Measurements from ENCODE around the gene PNPLA7.

Gene PNPLA7

GRCh38 chr9:137449931-137450538, 100.2 kb downstream of the PNPLA7 start:
- DNase-seq (ENCODE audit: low spot score): no peak

- DNase-seq (ENCODE audit: low spot score): no peak
Observed at GRCh38 chr9:137449081-137449844, 100.9 kb downstream of the PNPLA7 start.

DNA sequence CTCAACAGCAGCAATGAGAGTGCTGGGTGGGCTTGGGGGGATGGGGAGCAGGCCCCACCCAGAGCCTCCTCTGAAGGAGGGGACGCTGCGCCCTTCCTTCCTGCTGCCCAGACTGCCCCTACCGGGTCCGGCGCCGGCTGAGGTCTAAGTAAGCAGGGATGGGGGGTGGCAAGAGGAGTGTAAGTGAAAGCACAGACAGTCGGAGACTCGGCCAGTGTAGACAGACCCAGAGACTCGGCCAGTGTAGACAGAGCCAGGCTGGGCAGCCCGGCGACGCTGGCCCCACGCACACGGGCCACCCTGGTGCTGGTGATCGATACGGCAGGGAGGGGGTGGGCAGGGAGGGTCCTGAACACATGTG, 101.6 kb downstream of the PNPLA7 start:
- DNase-seq (ENCODE audit: low spot score): no peak

GRCh38 chr9:137447722-137448601, 102.2 kb downstream of the PNPLA7 start:
- DNase-seq (ENCODE audit: low spot score): no peak

DNA sequence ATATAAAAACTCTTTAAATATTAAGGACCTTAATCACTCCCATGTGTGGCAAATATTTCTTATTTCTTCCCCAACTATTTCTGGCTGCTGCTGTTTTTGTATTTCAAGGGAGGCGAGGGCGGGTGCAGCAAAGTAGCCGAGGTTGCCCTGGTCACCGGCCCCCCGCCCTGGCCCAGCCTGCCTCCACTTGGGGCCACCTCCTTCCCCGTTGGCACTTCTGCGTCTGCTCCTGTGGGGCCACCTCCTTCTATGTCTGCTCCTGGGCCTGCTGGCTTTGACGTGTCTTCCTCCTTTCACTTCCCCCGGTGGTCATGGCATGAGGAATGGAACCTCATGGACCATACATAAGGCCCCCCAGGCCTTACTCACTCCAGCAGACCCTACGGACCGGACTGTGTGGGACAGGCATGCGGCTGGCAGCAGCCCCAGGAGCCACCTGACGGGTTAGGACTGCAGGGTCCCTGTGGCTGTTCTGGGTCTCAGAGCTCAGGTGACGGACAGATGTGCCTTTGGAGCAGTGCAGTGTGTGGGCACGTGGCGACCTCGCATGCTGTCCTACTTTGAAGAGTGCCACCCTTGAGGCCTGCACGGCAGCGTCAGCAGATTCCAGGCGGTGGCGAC, 103.2 kb downstream of the PNPLA7 start:
- DNase-seq (ENCODE audit: low spot score): no peak

DNA sequence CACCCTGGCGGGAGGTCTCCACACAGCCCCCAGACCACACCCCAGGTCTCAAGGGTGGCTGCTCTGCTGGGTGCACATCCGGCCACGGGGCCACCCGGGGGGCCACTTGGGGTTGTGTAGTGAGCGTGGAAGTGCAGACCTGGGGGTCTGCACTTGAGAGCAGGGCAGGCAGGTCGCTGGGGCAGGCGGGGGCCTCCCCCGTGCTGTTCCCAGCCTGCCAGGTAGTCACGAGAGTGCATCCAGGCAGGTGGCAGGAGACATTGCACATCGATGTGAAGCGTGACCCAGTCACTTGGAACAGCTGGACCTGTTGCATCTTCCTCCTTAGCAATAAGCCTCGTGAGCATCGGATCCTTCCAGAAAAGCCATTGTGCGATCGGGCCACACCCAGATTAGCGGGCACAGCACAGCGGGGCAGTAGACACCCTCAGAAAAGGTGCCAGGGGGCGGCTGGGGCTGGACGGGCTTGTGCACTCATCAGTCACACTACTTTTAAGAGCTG, 104.2 kb downstream of the PNPLA7 start:
- no peak for DNase-seq (ENCODE audit: low spot score)

DNA sequence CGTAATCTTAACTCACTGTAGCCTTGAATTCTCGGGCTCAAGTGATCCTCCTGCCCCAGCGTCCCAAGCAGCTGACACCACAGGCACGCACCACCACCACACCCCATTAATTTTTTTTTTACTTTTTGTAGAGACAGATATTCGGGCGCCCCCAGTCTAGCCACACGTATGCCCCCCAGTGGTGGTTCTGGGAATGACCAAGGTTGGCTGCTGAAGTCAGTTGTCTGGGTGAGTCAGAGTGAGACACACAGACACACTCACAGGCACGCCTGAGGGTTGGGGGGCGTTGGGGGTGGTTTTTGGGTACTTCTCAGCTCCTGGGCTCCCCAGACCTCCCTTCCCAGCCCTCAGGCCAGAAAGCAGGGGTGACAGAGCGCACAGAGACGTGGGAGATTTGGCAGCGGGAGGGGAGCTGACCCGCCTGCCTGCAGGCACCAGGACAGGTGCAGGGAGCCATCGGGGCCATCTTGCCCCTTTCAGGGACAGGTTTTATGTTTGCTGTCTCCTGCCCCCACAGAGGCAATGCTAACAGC, 104.9 kb downstream of the PNPLA7 start:
- peak; percentile 76 for DNase-seq (ENCODE audit: low spot score)

DNA sequence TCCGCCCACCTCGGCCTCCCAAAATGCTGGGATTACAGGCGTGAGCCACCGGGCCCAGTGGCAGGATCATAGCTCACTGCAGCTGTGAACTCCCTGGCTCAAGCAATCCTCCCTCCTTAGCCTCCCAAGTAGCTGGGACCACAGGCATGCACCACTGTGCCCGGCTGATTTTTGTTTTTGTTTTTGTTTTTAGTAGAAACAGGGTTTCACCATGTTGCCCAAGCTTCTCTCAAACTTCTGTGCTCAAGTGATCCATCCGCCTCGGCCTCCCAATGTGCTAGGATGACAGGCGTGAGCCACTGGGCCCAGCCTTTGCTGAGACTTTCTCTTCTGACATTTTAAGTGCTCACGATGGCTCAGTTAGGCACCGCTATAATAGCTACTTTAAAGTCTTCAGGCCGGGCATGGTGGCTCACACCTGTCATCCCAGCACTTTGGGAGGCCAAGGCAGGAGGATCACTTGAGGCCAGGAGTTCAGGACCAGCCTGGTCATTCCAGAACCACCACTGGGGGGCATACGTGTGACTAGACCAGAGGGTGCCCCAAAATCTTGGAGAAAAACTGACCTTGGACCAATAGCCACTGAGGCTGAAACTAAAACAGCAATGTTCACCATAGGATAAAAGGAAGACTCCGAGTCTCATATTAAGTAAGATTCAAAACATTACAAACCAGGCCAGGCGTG, 106.0 kb downstream of the PNPLA7 start:
- no peak for DNase-seq (ENCODE audit: low spot score)

DNA sequence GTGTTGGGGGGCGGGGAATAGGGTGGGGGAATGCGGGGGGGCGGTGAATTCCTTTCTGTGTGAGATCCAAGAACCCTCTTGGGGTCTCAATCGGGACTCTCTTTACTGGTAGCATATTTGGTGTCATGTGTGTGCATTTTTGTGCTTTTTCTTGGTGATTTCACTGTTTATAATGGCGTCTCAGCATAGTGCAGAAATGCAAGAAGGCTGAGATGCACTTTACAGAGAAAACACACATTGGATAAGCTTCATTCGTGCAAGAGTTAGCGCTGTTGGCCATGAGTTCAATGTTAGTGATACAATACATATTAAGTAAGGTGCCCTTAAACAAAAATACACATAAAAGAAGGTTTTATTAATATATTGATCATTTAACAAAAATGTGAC, 108.3 kb downstream of the PNPLA7 start:
- DNase-seq (ENCODE audit: low spot score): no peak

GRCh38 chr9:137441289-137441934, 108.8 kb downstream of the PNPLA7 start, which contains the start of gene ENTPD8:
Gene ENTPD8, minus strand, starts transcription at chr9:137441357. Its CDS starts 3,072 bp downstream, at chr9:137438285.
- DNase-seq (ENCODE audit: low spot score): no peak

DNA sequence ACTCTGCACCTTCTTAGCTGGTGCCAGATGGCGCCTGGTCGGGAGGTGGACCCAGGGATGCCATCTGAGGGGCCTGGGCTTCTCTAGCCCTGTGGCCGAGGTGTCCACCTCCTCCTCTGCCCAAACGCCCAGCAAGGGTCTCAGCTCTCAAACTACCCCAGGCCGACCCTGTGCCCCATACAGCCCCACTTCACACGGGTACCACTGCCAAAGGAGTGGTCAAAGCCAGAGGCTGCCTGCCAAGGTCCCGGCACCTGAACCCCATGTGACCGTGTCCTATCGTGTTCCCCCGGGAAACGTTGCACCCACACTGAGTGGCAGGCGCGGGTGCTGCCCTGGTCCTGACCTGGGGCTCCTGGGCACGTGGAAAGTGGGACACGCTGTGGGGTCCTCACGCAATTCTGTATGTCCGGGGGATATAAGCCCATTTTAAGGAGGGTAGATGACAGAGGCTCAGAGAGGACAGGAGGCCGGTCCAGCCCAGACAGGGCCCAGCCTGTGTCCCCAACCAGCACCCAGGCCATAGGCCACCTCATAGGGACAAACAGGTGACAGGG, 111.0 kb downstream of the PNPLA7 start:
- DNase-seq (ENCODE audit: low spot score): no peak

DNA sequence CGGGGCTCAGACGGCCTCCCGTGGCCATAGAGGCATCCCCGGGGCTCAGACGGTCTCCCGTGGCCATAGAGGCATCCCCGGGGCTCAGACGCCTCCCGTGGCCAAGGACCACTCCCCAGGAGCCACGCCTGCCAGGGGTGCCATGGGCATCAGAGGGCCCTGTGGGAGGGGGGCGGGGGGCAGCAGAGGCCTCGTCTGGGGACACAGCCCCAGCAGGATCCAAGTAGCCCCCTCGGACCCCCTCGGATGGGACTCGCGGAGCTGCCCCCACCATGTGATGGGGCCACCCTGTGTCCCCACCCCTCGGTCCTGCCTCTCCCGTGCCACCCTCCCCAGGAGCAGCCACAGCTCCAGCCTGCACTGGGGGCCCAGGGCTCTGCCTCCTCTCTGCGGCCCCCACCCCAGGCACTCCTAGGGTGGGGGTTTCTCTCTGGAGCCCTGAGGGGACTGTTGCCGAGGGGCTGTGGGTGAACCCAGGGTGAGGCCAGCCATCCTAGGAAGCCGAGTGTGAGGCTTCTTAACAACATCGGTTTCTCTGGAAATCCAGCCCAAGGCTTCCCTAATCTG, 111.5 kb downstream of the PNPLA7 start:
- DNase-seq (ENCODE audit: low spot score): no peak

DNA sequence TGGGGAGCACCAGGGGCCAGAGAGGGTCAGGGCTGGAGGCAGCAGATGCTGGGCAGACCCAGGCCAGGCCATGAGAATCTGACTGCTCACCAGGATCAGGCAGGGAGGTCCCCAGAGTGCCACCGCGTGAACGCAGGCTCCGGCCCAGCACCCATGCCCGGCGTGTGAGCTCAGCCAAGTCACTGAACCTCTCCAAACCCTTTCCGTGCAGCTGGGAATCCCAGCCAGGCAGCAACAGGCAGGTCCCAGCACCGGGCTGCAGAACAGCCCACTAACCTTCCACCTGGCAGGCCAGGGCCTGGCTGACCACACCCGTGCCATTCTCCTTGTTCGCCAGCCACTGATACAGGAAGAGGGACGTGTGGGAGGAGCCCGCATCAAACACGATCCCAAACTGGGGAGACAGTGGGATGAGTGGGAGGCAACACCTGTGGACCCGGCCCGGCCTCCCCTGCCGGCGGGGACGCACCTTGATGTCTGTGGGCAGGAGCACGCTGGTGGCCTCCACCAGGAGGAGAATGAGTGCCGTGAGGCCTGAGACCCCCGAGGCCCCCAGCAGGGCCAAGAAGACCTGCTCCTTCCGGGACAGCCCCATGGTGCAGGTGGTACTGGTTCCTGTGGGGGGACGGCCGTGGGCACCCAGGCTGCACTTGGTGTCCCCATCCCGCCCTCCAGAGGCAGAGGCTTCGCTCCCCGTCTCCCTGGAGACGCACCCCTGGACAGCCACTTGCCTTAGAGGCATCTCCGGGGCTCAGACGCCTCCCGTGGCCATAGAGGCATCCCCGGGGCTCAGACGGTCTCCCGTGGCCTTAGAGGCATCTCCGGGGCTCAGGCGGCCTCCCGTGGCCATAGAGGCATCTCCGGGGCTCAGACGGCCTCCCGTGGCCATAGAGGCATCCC, 112.3 kb downstream of the PNPLA7 start:
- DNase-seq (ENCODE audit: low spot score): no peak

- no peak for DNase-seq (ENCODE audit: low spot score)
Observed at GRCh38 chr9:137436761-137437600, 113.2 kb downstream of the PNPLA7 start.

DNA sequence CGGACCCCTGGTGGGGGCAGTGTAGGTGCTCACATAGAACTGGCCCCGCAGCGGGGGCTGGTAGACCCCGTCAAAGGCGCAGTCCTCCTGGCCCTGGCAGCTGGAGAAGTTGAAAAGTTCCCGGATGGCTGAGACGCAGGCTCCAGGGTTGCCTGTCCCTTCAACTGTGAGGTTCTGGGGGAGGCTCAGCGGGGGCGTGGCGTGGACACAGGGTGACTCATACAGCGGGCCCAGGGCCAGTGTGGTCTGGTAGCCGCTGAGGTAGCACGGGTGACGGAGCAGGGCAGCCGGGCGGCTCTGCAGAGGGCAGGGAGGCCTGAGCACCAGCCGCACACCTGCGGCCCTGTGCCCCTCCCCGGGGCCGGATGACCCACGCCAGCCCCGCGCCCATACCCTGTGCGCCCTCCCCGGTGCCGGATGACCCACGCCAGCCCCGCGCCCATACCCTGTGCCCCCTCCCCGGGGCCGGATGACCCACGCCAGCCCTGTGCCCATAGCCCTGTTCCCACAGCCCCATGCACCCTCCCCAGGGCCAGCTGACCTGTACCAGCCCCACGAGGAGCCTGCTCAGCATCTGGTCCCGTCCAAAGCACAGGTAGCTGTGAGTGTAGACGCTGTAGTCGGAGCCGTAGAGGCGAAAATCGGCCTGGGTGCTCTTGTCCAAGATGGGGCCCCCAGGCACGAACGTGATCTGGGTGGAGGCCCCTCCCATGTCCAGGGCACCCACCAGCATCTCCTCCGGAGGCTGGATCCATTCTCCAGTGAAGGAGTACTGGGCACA, 114.0 kb downstream of the PNPLA7 start:
- DNase-seq (ENCODE audit: low spot score): no peak

DNA sequence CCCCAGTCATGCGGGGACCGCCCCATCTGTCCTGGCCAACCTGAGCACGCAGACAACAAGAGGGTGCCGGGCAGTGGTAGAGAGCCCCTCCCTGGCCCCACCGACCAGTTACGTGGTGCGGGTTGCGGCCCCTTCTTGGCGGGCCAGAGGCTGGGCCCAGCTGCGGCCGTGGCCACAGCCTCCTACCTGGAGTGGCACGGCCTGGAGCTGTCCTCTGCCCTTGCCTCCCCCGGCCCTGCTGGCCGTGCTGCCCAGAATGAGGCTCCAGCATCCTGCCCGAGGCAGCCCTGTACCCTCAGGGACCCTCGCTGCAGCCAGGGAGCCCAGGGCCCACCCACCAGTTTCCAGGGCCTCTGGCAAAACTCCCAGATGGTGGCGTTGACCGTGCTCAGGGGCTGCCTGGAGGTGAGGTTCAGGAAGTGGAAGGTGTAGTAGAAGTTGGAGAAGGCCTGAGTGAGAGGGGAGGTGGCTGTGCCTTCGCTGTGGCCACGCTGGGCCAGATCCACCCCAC, 114.8 kb downstream of the PNPLA7 start:
- DNase-seq (ENCODE audit: low spot score): no peak

Data from kidney capillary endothelial cell (primary cell).